SJCRH30 (cell line): ENCODE measurements around the gene JAM2. TPM values are rescaled to one million over a fixed set of nuclear protein-coding genes. Genes with fewer than 3 reads are reported as not detected.
"Not testable (repeated sequence)": the region's sequence is repeated elsewhere in the genome, so short reads cannot be mapped to it uniquely, and the experiment has no call there.

ENCODE experiments used
- DNase-seq, 2 experiments: peaks; one replicate each; pipeline ENCODE4 v3.0.0-alpha.2; 2015 to 2020
- H3K27ac ChIP-seq: fragments of 250-450 bp; sonication (Bioruptor Pico); 2 replicates; pipeline ENCODE4 v1.5.1; 2020; ENCODE audit warnings: mild to moderate bottlenecking, moderate library complexity
- H3K27me3 ChIP-seq: fragments of 250-450 bp; sonication (Bioruptor Pico); 2 replicates; pipeline ENCODE4 v1.5.1; 2020; ENCODE audit warnings: mild to moderate bottlenecking, moderate library complexity
- H3K36me3 ChIP-seq: fragments of 250-450 bp; sonication (Bioruptor Pico); 2 replicates; pipeline ENCODE4 v1.5.1; 2020; ENCODE audit warnings: mild to moderate bottlenecking, moderate library complexity
- H3K4me1 ChIP-seq: fragments of 250-450 bp; sonication (Bioruptor Pico); 2 replicates; pipeline ENCODE4 v1.5.1; 2020; ENCODE audit warnings: mild to moderate bottlenecking, moderate library complexity
- H3K4me3 ChIP-seq: fragments of 250-450 bp; sonication (Bioruptor Pico); 2 replicates; pipeline ENCODE4 v1.5.1; 2020; ENCODE audit warnings: mild to moderate bottlenecking, moderate library complexity
- H3K9me3 ChIP-seq: fragments of 250-450 bp; sonication (Bioruptor Pico); replicated peaks from 2 replicates; pipeline ENCODE4 v1.5.1; 2020; ENCODE audit warnings: mild to moderate bottlenecking, moderate library complexity
- total RNA-seq: library from RNA; depleted of rRNA; stranded (reverse); fragments of >200 nt; shearing (Covaris generic); gene quantifications from 2 replicates; pipeline ENCODE4 v1.2.3, GENCODE V29; 2014

The JAM2 gene
- total RNA-seq, 1 experiment from 2014 or later = 17.6 TPM

DNA sequence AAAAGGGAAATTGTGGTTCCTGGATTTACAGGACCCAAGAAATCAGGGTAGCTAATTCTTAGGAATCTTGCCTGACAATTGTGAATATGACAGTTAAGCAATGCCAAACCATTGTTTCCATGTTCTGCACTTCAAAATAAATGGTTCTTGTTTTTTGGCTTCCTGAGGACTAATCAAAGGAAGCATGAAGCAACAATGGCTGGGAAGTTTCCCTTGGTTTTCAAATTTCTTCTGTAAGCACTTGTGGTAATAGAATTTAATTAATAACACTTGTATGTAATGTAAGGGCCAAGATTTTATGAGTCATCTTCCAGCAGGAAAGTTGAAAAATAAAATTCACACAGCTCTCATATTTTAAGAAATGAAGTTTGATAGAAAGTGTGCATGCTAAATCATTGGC, 31.7 kb downstream of the JAM2 start:
- H3K4me3 ChIP-seq = no peak overlapping the region
- H3K4me1 ChIP-seq = no peaks in the 10 kb centered on the region
- H3K36me3 ChIP-seq = no peaks in the 10 kb centered on the region
- H3K27ac ChIP-seq = no peak overlapping the region
- no peak for DNase-seq
- 0 out of 2 replicates have a peak, but pooled peaks cover 2% of the 10 kb centered on the region for H3K9me3 ChIP-seq
- H3K27me3 ChIP-seq = no peaks in the 10 kb centered on the region

DNA sequence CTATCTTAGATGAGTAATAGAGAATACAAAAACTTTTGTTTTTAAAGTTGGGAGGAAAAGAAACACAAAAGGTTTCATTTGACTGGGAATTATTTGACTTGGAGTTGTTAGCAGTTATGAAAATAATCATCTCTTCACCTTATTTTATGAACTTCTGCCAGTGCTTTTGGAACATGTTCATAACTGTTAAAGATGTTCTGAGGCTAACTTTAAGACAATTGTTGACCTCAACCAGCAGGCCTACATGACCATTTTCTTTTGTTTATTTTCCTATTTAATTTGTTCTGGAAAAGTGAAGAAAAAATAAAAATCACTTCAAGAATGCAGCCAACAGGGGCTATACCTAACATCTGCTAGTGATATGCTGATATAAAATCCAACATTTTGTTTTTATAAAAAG, 37.4 kb downstream of the JAM2 start:
- no peak for DNase-seq
- Histone ChIP-seq H3K9me3 (0 out of 2 replicates have a peak, but pooled peaks cover 2% of the 10 kb centered on the region), H3K4me3 (no peak overlapping the region), H3K4me1 (no peaks in the 10 kb centered on the region), H3K27ac (no peak overlapping the region), H3K27me3 (no peaks in the 10 kb centered on the region), H3K36me3 (peaks cover 3% of the 10 kb centered on the region; the same call in 1 of the 2 replicates)

DNA sequence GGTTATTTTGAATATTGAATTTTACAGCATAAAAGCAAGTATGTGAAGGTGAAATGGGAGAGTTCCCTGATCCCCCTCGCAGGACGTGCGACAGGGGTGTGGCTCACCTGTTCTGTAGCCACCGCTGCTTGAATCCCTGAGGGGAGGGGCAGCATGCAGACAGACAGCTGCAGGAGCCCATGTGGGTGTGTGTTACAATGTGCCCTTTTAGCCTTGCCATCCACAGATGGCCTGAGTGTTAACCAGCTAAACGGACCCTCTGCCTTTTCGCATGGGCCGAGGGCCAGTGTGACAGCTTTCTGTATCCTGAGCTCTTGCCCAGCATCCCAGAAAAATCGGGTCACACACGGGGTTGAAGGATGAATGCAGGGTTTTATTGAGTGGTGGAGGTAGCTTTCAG, 43.3 kb downstream of the JAM2 start:
- H3K36me3 ChIP-seq = peaks cover 12% of the 10 kb centered on the region
- H3K27me3 ChIP-seq = no peaks in the 10 kb centered on the region
- H3K4me1 ChIP-seq = no peaks in the 10 kb centered on the region
- no peak overlapping the region for H3K27ac ChIP-seq
- H3K4me3 ChIP-seq = no peak overlapping the region
- no peak for DNase-seq
- H3K9me3 ChIP-seq = no peaks in the 10 kb centered on the region

DNA sequence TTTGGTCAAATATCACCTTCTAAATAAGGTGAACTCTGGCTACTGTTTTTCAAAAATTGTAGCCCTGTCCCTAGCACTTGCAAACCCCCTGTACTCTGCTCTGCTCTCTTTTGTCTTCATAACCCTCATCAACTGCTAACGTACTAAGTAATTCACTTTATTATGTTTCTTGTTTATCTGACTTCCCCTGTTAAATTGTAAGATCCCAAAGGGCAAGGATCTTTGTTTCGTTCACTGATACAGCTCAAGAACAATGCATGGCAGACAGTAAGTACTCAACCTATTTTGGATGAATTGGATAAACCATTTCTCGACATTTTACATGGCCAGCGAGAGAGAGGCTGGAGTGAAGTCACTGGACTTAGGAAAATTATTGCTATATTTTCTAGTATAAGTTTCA, 48.7 kb downstream of the JAM2 start:
- no peaks in the 10 kb centered on the region for H3K9me3 ChIP-seq
- H3K27me3 ChIP-seq = no peaks in the 10 kb centered on the region
- no peak for DNase-seq
- no peaks in the 10 kb centered on the region for H3K4me1 ChIP-seq
- peaks cover 9% of the 10 kb centered on the region for H3K36me3 ChIP-seq
- no peak overlapping the region for H3K4me3 ChIP-seq
- H3K27ac ChIP-seq = no peak overlapping the region

DNA sequence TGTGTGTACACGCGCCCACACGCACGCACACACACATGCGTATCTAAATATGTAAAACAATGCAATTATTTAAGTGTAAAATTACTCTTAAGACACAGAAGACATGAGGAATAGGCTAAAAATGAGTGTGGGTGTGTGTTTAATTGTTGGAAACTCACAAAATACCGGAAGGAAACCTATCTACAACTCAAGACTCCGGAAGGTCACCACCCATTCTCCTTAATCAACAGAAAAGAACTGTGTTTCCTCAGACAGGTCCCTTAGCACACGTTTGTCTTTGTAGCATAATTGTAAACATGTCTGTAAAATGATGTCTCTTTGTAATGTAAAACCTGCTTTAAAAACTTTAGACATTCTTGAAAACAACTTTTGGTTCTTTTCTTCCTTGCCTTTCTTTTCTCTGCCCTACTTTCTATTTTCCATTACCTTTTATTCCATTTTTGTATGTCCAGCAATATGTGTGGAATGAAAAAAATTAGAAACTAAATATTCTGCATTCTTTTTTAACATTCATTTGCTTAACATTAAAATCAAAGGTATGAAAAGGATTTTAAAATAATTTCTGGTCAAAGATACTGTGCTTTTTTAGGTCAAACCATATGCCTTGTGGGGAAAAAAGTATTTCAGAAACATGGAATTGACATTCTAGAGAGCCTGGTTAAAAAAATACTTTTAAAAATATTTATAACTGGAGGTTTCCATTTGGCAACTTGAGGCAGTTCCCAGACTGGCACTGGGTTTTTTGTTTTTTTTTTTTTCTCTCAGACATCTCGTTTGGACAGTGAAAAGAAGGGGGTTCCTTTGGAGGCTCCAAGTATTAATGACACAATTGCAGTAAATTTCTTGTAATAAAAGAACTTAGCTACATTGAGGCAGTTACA, 49.5 kb downstream of the JAM2 start:
- no peak for DNase-seq
- Histone ChIP-seq H3K36me3 (peaks cover 9% of the 10 kb centered on the region), H3K9me3 (no peaks in the 10 kb centered on the region), H3K27ac (no peak overlapping the region), H3K27me3 (no peaks in the 10 kb centered on the region), H3K4me1 (no peaks in the 10 kb centered on the region), H3K4me3 (no peak overlapping the region)

DNA sequence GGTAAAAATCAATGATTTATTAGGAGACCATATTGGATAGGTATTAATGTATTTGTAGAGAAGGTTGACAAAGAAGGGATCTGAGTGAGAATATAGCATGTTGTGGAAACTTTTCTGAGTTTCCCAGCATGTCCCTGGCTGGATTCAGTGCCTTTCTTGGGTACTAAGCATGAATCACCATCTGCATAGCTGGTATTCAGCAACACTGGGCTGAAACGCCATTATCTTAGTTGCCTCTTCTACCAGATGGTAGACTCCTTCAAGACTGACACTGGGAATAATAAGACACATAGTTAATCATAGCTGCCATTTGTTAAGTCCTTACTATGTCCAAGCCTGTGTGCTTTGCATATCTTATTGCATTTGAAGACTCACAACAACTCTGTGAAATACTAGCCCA, 50.2 kb downstream of the JAM2 start:
- no peak overlapping the region for H3K27ac ChIP-seq
- DNase-seq = no peak

DNA sequence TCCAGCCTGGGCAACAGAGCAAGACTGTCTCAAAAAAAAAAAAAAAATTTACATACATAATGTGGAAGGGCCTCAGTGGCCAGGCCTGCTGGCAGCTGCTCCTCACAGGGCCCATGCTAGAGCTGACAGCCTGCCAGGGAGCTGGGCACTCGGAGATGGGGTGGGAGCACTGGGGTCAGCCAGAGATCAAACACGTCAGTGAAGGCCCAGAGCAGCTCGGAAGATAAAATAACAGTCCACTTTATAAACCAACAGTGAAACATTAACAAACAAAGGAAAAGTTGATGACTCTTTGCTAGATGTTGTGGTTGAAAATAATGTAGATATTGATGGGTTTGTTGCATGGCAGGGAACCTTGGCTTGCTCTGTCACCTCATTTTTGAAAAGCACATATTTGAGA, 52.9 kb downstream of the JAM2 start:
- no peaks in the 10 kb centered on the region for H3K9me3 ChIP-seq

More for the DNA sequence above, 50.2 kb downstream of the JAM2 start:
- Histone ChIP-seq H3K36me3 (peaks cover 11% of the 10 kb centered on the region), H3K9me3 (no peaks in the 10 kb centered on the region), H3K4me3 (no peak overlapping the region), H3K4me1 (no peaks in the 10 kb centered on the region), H3K27me3 (no peaks in the 10 kb centered on the region)

DNA sequence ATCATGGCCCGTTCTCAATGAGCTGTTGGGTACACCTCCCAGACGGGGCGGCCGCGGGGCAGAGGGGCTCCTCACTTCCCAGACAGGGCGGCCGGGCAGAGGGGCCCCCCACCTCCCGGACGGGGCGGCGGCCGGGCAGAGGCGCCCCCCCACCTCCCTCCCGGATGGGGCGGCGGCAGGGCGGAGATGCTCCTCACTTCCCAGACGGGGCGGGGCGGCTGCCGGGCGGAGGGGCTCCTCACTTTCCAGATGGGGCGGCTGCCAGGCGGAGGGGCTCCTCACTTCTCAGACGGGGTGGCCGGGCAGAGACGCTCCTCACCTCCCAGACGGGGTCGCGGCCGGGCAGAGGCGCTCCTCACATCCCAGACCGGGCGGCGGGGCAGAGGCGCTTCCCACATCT, 56.4 kb downstream of the JAM2 start:
- H3K9me3 ChIP-seq, H3K27ac ChIP-seq, H3K4me1 ChIP-seq, DNase-seq, H3K4me3 ChIP-seq, H3K27me3 ChIP-seq: not testable (repeated sequence)
- peaks cover 15% of the 10 kb centered on the region for H3K36me3 ChIP-seq

More for the DNA sequence above, 52.9 kb downstream of the JAM2 start:
- H3K27ac ChIP-seq = no peak overlapping the region
- no peak overlapping the region for H3K4me3 ChIP-seq
- H3K4me1 ChIP-seq = no peaks in the 10 kb centered on the region
- peaks cover 15% of the 10 kb centered on the region for H3K36me3 ChIP-seq
- no peak for DNase-seq
- H3K27me3 ChIP-seq = no peaks in the 10 kb centered on the region

DNA sequence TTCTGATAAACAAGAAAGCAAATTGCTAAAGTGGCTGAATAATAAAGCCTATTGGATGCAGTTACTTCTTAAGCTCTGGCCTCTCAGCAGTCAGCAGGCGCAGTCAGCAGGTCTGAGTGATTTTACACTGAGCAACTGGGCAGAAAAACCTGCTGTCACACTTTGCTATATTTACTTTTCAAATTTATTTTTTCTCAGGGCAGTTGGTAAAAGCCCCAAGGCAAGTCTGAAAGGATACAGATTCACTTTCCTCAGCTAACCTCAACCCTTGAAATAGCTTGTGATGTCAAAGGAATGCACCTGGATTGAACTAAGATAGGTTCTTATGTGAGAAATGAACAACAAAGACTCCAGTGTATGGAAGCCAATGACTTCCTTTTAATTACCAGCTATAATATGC, 61.7 kb downstream of the JAM2 start:
- no peak overlapping the region for H3K27ac ChIP-seq
- H3K36me3 ChIP-seq = peaks cover 9% of the 10 kb centered on the region
- DNase-seq = peak in 1 of 2 experiments; percentile 13
- no peaks in the 10 kb centered on the region for H3K27me3 ChIP-seq
- H3K4me3 ChIP-seq = no peak overlapping the region
- peaks cover 8% of the 10 kb centered on the region for H3K4me1 ChIP-seq
- H3K9me3 ChIP-seq = 0 out of 2 replicates have a peak, but pooled peaks cover 3% of the 10 kb centered on the region

DNA sequence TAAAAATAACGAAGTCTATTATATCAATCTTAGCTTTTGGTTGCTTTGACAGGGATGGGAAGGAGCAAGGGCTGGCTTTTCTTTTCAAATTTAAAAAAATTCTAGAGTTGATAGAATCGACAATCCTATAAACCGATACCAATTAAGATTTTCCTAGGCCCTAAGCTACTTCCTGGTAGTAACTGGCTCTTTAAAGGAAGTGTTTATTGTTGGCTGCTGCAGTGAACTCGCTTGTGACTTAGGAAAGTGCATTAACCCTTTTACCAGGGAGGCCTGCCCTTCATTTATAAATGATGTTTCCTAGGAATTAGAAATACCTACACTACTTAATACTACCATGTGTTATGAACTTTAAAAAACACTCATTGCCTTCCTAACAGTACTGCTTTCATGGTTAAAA, 62.5 kb downstream of the JAM2 start:
- no peak for DNase-seq
- Histone ChIP-seq H3K36me3 (peaks cover 5% of the 10 kb centered on the region), H3K27ac (no peak overlapping the region), H3K9me3 (0 out of 2 replicates have a peak, but pooled peaks cover 3% of the 10 kb centered on the region), H3K4me3 (no peak overlapping the region), H3K4me1 (peaks cover 8% of the 10 kb centered on the region), H3K27me3 (no peaks in the 10 kb centered on the region)

DNA sequence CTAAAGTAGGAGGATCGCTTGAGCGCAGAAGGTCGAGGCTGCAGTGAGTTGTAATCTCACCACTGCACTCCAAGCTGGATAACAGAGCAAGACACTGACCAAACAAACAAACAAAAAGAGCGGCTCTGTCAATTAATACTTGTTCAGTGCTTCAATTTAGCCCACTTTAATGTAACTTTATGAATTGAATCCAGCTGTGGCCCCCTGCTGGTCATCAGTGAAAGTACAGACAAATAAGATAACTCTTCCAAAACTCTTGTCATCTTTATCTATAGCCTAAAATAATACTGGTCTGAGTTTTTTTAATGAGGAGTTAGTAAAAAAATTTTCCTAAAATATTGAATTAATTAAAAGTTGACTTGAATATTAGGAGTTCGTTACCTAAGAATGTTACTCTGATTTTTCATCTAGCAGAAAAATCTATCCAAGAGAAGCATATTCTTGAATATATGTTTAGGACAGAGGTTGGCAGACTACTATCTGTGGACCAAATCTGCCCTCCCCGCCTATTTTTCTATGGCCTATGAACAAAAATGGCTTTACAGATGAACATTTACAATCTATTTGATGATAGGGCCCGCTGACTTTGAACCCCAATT, 69.5 kb downstream of the JAM2 start:
- H3K27ac ChIP-seq = no peak overlapping the region

DNA sequence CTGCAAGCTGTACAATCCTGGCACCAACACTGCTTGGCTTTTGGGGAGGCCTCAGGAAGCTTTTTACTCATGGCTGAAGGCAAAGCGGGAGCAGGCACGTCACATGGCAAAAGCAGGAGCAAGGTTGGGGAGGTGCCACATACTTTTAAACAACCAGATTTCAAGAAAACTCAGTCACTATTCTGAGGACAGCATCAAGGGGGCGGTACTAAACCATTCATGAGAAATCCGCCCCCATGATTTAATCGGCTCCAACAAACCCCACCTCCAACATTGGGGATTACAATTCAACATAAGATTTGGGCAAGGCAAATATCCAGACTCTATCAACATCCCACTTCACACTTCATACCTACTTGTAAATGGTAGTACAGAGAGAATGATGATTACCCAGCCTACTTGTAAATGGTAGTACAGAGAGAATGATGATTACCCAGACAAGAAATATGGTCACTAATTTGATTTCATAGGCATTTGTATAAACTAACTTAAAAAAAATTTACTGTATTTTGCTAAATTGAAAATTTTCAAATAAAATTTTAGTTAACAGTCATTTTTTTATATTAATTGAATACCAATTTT, 70.7 kb downstream of the JAM2 start:
- peaks cover 19% of the 10 kb centered on the region for H3K36me3 ChIP-seq

More for the DNA sequence above, 69.5 kb downstream of the JAM2 start:
- peak; percentile 31 to 76 for DNase-seq
- no peak overlapping the region for H3K4me3 ChIP-seq
- H3K36me3 ChIP-seq = peaks cover 11% of the 10 kb centered on the region
- H3K9me3 ChIP-seq = no peaks in the 10 kb centered on the region
- H3K27me3 ChIP-seq = no peaks in the 10 kb centered on the region
- no peaks in the 10 kb centered on the region for H3K4me1 ChIP-seq

DNA sequence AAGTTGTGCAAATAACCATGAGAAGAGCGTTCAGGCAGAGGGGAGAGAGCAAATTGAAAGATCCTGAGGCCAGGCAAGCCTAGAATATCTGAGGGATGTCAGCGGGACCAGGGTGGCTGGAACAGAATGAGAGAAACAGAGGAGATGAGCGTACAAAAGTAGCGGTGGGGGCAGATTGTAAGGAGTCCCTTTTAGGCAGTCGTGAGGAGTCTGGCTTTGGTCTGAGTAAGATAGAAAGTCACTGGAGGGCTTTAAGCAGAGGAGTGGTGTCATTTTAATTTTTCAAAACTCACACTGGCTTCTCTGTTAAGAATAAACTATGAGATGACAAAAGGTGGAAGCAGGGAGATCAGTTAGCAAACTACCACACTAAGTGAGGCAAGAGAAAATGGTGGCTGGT, 71.5 kb downstream of the JAM2 start:
- Histone ChIP-seq H3K27ac (no peak overlapping the region), H3K4me1 (no peaks in the 10 kb centered on the region), H3K36me3 (peaks cover 26% of the 10 kb centered on the region), H3K4me3 (no peak overlapping the region), H3K27me3 (no peaks in the 10 kb centered on the region), H3K9me3 (no peaks in the 10 kb centered on the region)
- DNase-seq = no peak

More for the DNA sequence above, 70.7 kb downstream of the JAM2 start:
- Histone ChIP-seq H3K4me1 (no peaks in the 10 kb centered on the region), H3K9me3 (no peaks in the 10 kb centered on the region), H3K27ac (no peak overlapping the region), H3K4me3 (no peak overlapping the region), H3K27me3 (no peaks in the 10 kb centered on the region)
- peak in 1 of 2 experiments; percentile 16 for DNase-seq

DNA sequence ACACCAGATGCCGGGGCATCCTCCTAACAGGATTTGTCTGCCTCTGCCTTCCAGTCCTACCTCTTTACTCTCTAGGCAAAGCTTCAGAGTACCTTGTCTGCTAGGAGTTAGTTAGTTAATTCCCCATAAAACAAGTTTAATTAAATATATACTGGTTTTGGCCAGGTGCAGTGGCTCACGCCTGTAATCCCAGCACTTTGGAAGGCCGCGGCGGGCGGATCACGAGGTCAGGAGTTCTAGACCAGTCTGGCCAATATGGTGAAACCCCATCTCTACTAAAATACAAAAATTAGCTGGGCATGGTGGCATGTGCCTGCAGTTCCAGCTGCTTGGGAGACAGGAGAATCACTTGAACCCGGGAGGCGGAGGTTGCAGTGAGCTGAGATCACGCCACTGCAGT, 75.0 kb downstream of the JAM2 start:
- H3K27ac ChIP-seq, H3K4me1 ChIP-seq, H3K27me3 ChIP-seq, H3K4me3 ChIP-seq, H3K9me3 ChIP-seq, DNase-seq: not testable (repeated sequence)
- H3K36me3 ChIP-seq = peaks cover 31% of the 10 kb centered on the region

DNA sequence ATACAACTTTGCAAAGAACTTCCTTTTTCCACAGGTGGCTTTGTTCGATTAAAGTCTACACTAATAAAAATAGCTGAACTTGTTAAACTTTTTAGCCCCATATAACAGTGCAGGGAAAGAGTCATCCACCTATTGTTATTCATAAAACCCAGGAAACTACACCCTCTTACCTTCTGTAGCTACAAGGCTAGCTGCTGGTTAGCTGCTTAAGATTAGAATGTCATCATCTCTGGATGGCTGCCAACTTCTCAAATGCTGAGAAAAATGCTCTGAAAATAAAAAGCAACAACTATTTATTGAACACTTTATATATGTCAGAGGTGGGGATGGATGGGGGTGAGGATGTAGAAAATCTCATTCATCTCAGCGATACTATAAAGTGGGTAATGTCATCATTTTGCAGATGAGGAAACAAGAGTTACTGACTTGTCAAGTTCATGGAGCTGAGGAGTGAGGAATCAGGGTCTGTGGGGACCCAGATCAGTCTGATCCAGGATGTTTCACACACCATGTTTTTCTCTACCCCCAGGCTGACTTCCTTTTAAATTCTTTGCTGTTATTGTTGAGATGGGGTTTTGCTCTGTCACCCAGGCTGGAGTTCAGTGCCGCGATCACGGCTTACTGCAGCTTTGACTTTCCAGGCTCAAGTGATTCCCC, 78.6 kb downstream of the JAM2 start:
- Histone ChIP-seq H3K27me3 (no peaks in the 10 kb centered on the region), H3K9me3 (no peaks in the 10 kb centered on the region), H3K27ac (no peak overlapping the region), H3K36me3 (peaks cover 30% of the 10 kb centered on the region), H3K4me1 (no peaks in the 10 kb centered on the region), H3K4me3 (no peak overlapping the region)
- peak in 1 of 2 experiments; percentile 16 for DNase-seq
